ENCODE data around the gene CRHR1.
"Not testable (repeated sequence)": the region's sequence is repeated elsewhere in the genome, so short reads cannot be mapped to it uniquely, and the experiment has no call there.

The CRHR1 gene

DNA sequence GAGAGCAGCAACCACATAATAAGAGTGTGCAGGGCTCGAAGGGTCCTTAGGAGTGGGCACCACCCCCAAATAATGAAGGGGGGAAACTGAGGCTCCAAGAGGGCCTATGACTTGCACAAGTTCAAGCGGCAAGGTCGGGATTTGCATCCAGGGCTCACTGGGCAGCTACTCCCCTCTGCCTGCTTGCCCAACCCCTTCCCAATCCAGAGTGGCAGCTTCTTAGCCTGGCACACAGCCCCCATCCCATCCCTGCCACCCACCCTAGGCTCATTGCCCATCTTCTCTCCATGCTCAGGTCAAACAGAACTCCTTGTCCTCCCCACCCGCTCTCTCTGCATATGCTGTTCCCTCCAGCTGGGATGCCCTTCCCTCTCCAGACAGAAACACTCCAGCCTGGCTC is 63.0 kb downstream of the CRHR1 start:
- DNase-seq, result no peak

DNA sequence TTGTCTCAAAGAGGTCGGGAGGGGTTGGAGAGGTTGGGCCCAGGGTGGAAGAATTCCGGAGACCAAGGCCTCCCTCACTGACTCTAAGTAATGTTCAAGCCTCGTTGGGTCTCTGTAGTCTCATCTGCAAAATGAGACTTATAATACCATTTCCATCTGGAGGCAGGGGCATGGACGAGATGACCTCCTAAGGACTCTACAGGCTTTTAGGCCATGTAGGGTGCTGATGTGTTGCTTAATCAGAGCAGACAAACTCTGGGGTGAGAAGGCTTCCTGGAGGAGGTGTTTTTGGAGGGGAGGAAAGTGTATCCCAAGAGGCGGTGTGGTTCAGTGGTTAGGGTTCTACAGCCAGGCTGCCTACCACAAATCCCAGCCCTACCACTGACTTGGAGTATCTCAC is 63.6 kb downstream of the CRHR1 start:
- DNase-seq, result no peak

DNA sequence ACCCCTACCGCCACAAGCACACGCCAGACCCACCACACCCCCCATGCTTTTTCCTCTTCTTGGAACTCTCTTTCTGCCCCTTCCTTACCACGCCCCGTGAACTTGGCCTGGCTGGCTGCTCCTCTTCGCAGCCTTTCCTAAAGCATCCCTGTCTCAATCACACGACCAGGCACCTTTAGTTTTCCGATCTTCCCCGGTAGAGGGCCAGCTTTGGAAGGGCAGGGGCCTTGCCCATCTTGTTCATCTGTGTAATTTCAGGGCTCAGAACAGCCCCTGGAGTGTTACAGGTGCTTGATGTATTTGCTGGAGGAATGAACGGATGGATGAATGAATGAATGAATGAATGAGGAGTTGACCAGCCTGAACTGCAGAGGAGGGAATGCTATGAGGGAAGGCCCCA is 64.3 kb downstream of the CRHR1 start:
- no peak for DNase-seq

DNA sequence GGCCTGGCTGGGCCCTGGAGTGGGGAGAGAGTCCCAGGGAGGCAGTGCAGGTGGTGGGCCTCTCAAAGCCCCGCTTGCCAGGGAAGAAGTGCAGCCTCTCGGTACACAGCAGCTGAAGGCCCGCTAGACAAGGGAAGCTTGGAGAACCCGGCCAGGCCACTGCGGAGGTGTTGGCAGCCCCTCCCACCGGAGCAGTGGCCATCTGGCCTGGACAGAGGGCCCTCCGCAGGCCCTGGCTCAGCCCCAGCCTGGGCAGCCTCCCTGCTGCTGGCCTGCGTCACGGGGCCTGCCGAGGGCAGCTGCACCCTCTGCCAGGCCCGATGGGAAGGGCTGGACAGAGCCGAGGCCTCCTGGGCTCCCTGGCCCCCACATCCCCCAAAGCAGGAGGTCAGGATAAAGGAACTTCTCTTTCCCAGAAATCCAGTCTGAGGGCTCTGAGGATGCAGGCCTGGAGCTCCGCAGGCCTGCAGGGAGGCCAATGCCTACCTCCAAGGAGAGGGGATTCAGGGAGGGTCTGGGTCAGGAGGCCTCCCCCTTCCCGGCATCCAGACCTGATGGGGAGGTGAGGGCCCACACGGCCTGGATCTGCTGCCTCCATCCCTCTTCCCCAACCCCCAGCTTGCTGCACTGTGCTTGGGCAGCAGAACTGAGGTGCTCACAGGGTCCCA is 64.9 kb downstream of the CRHR1 start:
- DNase-seq, result no peak

DNA sequence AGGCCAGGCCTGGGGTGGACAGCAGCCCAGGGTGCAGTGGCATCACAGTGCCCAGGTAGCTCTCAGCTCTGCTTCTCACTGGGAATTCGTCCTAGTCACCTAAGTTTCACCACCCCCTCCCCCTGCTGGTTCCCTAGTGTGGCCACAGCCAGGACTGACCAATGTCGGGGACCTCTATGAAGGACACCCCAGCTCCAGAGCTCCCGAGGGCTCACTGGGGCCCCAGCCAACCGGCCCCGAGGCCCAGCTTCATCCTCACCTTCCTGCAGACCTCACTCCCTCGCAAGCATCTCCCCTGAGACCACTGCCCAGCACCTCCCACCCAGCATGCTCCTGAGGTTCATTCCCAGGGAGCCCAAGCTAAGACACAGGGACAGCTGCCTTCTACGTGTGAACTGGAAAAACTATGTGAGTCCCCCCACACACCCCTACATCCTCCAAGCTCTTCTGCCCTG is 65.4 kb downstream of the CRHR1 start:
- no peak for DNase-seq

DNA sequence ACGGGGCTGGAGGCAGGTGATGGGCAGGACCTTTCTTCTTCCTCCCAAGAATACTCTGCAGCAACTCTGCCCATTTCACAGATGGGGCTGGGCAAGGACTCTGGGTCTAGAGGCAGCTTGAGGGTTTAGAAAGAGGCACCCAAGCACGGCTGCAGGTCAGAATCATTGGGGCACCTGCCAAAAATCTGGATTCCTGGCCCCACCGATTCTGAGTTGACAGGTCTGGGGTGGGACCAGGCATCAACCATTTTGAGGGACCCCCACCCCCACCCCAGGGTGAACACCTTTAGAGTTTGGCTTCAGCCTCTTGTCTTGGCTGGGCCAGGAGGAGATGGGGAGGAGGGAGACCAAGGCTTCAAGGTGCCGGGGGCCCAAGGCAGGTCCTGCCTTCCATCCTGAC is 65.9 kb downstream of the CRHR1 start:
- DNase-seq, result no peak

DNA sequence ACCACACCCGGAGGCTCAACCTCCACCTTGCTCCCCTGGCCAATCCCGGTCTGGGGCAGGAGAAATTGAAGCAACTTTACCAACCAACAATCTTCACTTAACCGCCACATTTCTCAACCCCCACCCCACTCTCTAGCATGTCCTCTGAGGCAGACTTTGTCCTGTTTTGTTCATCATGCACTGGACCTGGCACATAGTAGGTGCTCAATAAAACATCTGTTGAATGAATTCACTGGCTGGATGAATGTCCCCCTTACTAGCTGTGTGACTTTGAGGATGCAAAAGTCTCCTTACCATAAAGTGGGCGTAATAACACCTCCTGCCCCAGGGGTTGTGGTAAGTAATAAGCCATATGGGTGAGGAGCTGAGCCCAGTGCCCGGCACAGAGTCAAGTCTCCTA is 66.3 kb downstream of the CRHR1 start:
- DNase-seq, result no peak

DNA sequence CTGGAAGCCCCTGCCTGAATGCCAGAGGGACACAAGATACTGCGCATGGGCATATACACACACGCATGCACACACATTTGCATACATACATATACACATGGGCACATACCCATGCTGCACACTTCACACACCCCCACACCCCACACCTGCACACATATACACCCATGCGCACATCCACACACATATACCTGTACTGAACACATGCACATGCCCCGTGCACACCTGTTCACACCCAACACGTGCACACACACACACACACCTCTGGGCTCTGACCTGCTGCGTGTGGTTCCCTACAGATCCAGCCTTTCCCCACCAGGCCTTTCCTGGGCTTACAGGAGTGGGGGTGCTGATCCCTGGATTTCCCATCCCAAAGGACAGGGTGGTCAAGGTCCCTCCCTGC is 66.9 kb downstream of the CRHR1 start:
- DNase-seq, result no peak

DNA sequence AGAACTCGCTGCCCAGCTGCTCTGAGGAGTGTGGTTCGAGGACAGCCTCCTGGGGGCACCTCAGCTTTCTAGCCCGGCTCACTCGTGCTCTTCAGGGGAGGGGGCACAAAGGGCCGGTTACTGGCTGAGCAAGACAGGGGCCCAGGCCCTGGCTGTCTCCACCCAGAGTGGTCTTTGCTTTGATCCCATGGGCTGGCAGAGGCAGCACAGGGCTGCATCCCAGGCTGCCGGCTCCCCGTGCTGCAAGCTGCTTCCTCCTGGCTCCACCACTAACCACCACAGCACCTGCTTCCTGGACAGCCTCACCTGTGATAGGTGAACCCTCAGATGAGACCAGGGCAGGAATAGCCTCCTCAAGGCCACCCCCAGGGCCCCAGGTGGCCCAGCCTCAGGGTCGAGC is 67.3 kb downstream of the CRHR1 start:
- no peak for DNase-seq

DNA sequence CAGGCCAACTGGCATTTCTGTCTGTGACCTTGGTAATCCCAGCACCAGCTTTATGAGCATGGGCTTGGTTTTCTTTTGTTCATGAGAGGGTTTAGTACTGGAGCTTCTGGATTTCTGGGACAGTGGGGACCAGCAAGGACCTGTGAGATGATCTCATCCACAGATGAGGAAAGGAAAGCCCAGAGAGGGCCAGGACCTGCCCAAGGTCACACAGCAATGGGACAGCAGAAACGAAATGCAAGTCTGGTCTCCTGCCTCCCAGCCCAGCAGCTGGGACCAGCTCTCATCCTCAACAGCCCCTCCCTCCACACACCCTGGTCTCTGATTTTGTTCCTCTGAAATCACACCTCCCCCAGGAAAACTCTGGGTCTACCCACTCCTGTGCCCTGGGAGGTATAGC is 67.8 kb downstream of the CRHR1 start:
- DNase-seq, result no peak

DNA sequence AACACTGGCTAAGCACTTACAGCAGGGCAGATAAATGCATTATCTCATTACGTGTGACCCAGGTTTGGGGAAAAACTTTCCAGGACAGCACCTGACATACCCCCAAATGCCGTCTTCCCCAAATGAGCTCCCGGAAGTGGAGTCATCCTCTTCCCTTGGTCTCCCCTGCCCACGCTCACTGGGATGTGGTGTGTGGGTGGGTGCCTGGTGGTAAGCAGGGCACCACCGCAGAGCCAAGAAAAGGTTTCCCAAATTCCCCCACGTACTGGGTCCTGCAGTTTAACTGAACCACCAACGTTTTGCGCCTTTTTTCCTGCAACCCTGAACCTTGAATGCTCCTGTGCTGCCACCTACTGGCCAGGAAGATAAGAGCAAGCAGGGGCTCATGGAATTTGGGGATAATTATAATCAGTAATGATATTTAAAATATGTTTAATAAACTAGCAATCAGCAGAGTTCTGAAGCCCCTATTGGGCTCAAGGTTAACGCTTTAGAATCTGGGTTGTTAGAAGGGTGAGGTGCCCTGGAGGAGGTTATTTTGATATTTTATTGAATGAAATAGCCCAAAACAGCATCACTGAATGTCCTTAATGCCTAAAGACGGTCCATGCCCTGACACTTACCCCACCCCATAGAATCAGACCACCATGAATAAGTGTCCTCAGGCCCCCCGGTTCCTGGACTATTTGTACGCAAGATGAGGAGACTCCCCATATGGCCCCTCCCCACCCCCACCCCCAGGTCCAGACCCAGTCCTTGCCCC is 68.6 kb downstream of the CRHR1 start:
- DNase-seq, result peak; percentile 61

DNA sequence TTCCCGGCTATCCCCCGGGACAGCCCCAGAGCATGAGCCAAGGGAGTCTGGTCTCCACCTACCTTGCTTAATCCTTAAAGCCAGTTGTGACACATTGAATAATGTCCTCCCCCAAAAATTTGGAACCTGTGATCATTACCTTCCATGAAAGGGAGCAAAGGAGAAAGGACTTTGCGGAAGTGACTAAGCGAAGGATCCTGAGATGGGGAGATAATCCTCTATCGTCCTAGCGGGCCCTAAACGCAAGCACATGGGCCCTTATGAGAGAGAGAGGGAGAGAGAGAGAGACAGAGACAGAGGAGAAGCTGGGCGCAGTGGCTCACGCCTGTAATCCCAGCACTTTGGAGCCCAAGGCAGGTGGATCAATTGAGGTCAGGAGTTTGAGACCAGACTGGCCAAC is 70.1 kb downstream of the CRHR1 start:
- DNase-seq, result no peak

DNA sequence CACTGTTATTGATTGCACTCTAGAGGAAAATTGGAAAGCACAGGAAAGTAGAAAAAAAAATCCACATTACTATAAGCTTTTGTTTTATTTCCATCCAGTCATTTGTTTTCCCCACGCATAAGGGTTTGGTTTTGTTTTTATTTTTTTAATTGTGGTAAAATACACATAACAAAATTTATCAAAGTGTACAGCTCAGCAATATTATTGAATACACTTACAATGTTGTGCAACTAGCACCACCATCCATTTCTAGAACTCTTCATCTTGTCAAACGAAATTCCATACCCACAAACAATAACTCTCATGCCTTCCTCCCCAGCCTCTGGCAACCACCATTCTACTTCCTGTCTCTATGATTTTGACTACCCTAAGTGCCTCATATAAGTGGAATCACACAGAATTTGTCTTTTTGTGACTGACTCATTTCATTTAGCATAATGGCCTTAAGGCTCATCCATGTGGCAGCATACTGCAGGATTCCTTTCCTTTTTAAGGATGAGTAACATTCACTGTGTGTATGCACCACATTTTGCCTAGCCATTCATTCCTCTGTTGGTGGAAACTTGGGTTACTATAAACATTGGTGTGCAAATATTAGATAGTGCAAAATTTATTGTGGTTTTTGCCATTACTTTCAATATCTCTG is 71.7 kb downstream of the CRHR1 start:
- peak; percentile 21 for DNase-seq

DNA sequence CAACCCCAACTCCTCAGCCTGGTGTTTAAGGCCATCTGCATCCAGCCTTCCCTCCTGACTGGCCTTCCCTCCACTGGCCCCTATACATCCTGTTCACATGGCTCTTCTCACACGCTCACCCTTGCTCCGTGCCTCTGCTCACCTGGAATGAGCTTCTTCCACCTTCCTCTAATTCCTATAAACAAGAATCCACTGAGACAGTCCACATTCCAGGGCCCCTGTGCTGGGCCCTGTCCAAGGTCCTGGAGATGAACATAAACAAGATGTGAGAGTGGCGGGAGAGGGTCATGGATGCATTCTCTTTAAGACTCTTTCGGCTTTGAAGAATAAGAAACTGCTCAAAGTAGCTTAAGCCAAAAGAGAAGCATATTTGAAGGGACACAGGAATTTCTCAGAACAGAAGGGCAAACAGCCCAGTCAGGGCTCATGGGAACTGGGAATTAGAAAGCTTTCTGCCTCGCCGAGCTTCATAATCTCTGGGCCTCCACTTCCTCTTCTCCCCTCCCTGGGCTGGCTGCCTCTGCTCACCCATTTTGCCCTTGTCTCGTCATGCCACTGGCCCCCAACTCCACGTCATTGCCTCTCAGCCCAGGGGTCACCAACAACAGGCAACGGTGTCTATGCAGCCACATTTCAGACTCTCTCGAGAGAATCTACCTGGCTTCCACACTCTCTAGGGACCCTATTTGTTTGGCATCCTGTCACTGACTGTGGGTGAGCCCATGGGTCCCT is 74.0 kb downstream of the CRHR1 start:
- DNase-seq, result peak; percentile 33

DNA sequence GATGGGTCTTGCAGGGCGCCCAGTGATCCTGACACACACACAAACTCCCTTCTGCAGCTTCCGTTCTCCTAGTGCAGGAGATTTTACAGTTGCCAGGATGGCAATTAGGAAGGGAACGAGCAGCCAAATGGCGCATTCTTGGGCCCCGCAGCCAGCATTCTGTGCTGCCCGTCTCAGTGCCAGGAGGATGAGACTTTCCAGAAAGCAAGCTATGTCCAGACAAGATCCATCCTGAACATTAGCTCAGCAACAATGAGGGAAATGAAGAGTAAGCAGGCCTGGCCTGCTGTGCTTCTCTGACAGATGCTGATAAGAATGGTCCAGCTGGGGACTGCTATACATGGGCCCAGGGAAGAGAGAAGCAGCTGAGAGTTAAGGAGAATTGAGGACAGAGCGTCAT is 77.0 kb downstream of the CRHR1 start:
- no peak for DNase-seq

DNA sequence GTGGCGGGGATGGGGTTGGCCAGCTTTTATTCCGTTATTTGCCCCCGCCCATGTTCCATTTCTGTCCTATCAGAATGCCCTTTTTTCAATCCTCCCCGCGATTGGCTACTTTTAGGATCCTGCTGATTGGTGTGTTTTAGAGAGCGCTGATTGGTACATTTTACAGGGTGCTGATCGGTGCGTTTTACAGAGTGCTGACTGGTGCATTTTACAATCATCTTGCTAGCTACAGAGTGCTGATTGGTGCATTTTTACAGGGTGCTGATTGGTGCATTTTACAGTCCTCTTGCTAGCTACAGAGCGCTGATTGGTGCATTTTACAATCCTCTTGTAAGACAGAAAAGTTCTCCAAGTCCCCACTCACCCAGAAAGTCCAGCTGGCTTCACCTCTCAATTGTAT is 78.0 kb downstream of the CRHR1 start:
- not testable (repeated sequence) for DNase-seq

DNA sequence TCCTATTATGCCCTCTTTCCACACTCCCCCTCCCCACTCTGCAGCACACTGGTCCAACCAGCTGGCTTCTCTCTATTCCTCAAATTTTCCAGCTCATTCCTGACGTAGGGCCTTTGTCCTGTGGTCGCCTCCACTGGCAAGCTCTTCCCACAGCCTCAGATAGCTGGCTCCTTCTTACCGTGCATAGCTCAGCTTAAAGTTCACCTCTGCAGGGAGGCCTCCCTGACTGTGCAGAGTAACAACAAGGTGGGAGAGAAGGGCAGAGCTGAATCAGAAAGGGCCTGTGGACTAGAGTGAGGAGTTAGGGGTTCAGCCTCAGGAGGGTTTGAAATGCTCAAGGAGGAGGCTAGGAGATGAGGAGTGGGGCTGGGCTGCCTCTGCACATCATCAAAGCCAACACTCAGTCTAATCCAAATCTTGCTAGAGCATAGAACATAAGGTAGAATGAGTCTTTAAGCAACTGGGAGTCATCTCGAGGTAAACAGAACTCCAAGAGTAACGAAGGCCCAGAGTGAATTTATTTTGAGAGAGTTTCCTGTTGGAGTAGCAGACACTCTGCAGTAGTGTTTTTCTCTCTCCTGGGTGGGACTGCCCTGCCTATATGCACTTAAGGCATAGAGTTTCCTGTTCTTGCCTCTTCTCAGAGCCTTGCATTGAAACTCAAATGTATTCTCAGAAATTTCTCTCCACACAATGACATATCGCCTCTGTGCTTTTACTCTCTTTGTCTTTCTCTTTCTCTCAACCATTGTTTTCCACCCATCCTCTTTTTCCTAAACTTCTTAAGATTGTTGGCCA is 79.9 kb downstream of the CRHR1 start:
- DNase-seq, result no peak

DNA sequence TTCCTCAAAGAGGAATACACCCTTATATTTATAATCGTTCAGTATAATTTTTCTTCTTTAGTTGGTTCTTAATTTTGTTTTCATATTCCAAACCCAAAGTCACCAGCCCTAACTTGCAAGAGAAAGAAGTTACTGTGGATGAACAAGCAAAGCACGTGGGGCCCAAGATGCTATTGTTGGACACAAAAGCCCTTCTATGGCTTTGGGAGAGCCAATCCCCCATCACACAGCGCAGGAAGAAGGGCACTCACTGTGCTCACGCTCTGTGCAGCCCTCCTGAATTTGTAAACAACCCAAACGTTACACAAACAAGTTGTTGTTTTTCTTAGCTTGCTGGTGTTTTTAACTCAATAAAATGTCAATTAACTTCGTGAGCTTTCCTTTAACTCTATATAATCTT is 83.1 kb downstream of the CRHR1 start:
- DNase-seq, result no peak

DNA sequence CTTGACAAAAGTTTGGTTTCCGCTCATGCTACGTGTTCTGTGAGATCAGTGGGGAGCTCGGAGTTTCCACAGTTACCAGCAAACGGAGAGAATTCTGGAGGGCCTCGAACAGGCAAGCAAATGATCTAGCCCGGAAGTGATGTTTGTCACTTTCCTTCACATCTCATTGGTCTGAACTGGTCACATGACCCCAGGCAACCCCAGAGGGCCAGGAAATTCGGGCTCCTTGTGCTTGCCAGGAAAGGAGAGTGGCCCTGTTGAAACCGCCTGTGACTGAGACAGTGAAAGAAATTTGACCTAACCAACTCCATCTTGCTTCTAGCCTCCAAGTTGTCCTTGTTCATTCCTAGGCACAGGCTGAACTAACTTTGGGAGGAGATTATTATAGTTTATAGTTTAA is 83.6 kb downstream of the CRHR1 start:
- DNase-seq, result no peak

DNA sequence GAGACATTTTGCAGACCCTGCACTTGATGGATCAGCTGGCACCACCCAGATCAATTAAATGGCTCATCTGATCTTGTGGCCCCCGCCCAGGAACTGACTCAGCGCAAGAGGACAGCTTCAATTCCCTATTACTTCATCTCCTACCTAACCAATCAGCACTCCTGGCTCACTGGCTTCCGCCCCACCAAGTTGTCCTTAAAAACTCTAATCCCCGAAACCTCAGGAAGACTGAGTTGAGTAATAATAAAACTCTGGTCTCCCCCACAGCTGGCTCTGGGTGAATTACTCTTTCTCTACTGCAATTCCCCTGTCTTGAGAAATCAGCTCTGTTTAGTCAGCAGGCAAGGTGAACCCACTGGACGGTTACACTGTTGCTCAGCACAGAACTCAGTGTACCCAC is 84.2 kb downstream of the CRHR1 start:
- DNase-seq, result no peak

DNA sequence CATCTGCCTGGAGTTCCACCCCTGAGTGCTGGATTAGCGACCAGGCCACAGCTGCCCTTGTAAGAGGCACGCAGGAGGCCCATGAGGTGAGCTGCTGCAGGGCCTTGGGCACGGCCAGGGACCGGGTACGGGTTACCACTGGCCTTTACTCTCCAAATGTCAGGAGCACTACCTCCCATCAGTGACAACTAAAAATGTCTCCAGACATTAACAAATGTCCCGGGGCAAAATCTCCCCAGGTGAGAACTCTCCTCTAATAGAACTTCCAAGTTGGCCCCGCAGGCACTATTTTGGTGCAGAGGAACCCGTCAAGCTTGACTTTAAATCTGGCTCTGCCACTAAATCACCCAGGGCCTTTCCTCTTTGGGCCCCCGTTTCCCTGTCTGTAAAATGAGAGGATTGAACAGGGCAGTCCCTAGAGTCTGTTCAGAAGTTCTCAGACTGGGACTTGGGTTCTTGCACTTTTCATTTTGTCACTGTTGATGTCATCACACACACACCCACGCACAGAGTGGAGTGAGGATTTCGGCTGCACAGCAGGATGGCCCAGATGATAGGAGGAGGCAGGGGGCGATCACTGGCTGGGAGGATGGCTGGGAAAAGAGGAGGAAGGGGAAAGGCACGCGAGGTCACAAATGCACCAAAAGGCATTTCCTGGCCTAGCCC is 85.7 kb downstream of the CRHR1 start:
- no peak for DNase-seq

DNA sequence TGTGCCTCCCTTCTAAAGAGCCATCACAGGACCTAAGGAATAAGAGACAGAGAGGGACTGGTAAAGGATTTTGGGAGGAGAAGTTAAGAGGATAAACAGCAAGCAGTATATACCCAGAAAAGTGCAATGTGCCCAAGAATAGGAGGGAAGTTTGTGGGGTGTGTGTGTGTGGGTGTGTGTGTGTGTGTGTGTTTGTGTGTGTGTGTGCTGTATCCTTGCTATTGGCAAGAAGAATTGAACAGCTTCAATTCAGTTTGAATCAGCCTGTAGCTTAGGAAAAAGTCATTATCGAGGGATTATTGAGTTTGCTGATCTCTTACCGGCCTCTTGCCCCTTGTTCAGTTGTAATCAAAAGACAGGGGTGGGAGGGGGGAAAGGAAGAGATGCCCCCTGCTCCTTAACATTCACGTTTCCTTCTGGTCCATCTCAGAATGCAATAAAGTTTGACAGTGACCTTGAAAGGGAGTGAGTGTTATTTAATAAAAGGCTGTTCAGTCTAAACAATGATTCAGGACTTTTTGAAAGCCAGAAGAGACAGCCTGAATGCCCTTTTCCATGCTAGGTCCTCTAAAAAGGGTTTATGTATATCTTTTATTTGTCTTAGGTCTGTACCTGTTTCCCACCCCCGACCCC is 86.3 kb downstream of the CRHR1 start:
- no peak for DNase-seq

Measured in EL (cell line).